Measurements from ENCODE around the gene GPC5. TPM values are rescaled to one million over a fixed set of nuclear protein-coding genes. Genes with fewer than 3 reads are reported as not detected.

The GPC5 gene
- total RNA-seq, 1 experiment from 2014 or later, result 0.15 TPM

DNA sequence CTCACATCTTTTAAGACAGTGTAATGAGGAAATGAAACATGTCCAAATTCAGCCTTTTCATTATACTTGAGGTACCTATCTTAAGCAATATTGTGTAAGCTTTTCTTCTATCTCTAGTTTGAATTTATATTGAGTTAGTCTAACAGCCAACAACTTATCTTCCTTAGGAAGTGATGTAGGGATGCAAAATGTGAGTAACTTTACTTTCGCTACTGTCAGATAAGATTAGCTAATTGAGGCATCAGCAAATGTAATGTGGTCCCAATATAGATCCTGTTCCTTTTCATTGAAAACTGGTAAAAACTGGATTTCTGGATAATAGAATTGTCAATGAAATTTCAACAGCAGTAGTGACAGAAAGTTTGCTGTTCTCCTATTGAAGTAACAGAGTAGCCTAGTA lies 902.2 kb downstream of the GPC5 start:
- H3K4ac ChIP-seq (ENCODE audit: low read depth, low read length), result no peak overlapping the region
- H3K9me3 Mint-ChIP-seq, result peaks cover 0 to 3% of the 10 kb centered on the region in 2 experiments; a peak in 1 of 5 replicates
- H2BK12ac ChIP-seq (ENCODE audit: insufficient read length, low read depth, low read length), result no peak overlapping the region
- no peak overlapping the region for H3K18ac ChIP-seq (ENCODE audit: insufficient read length, low read depth, low read length)
- no peak overlapping the region for H3K4me2 ChIP-seq (ENCODE audit: insufficient read depth, insufficient read length, low read length)
- no peak overlapping the region for H2BK120ac ChIP-seq (ENCODE audit: low read depth, low read length, poor library complexity, severe bottlenecking)
- no peak for DNase-seq
- H3K23me2 ChIP-seq (ENCODE audit: insufficient read length, low read depth, low read length, poor library complexity, severe bottlenecking), result no peaks in the 10 kb centered on the region
- peaks cover 14 to 21% of the 10 kb centered on the region in 2 experiments for H3K4me1 Mint-ChIP-seq
- H3K79me1 ChIP-seq (ENCODE audit: insufficient read depth, low read depth, low read length, poor library complexity, severe bottlenecking), result no peaks in the 10 kb centered on the region
- no peak overlapping the region for H2BK15ac ChIP-seq (ENCODE audit: low read depth, low read length)
- no peaks in the 10 kb centered on the region for H3K9me3 ChIP-seq (ENCODE audit: control insufficient read depth, low read depth, low read length)
- H4K8ac ChIP-seq (replicated peaks; ENCODE audit: insufficient read length, low read depth, low read length), result no peak overlapping the region
- no peak overlapping the region for H3K27ac ChIP-seq (ENCODE audit: insufficient read length, low read depth, low read length)
- no CpG with 5 or more reads among the region's 1 CpG for WGBS (ENCODE audit: extremely low coverage, insufficient read length, low lambda C conversion rate)
- TF ChIP-seq, protein P1, sequence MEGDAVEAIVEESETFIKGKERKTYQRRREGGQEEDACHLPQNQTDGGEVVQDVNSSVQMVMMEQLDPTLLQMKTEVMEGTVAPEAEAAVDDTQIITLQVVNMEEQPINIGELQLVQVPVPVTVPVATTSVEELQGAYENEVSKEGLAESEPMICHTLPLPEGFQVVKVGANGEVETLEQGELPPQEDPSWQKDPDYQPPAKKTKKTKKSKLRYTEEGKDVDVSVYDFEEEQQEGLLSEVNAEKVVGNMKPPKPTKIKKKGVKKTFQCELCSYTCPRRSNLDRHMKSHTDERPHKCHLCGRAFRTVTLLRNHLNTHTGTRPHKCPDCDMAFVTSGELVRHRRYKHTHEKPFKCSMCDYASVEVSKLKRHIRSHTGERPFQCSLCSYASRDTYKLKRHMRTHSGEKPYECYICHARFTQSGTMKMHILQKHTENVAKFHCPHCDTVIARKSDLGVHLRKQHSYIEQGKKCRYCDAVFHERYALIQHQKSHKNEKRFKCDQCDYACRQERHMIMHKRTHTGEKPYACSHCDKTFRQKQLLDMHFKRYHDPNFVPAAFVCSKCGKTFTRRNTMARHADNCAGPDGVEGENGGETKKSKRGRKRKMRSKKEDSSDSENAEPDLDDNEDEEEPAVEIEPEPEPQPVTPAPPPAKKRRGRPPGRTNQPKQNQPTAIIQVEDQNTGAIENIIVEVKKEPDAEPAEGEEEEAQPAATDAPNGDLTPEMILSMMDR (conservative IDR thresholded peaks at IDR 0.05), result no peak
- no peaks in the 10 kb centered on the region; the same call in 1 of the 2 replicates for H3K4me1 ChIP-seq (ENCODE audit: insufficient read depth, low read length)
- no peak overlapping the region for H3K14ac ChIP-seq (ENCODE audit: insufficient read depth, low read length)
- H3K27ac Mint-ChIP-seq, result no peak overlapping the region
- no peaks in the 10 kb centered on the region for H3K27me3 Mint-ChIP-seq (ENCODE audit: low read depth)
- H3K56ac ChIP-seq (ENCODE audit: insufficient read length, low read depth, low read length), result no peak overlapping the region
- H3K36me3 Mint-ChIP-seq (ENCODE audit: insufficient read depth in 1 of 3, low read depth in 3 of 3), result peaks cover 0 to 2% (median 0%) of the 10 kb centered on the region in 3 experiments; a peak in 2 of 7 replicates
- no peak overlapping the region for H2BK20ac ChIP-seq (ENCODE audit: low read depth, low read length, poor library complexity, severe bottlenecking)
- no peak overlapping the region for H4K5ac ChIP-seq (ENCODE audit: insufficient read length, low read depth, low read length)
- no peak overlapping the region for H3K9ac ChIP-seq (ENCODE audit: extremely low read depth, insufficient read length, low read length)
- H3K23ac ChIP-seq (ENCODE audit: insufficient read length, low read depth, low read length), result no peak overlapping the region
- no peaks in the 10 kb centered on the region for H4K20me1 ChIP-seq (ENCODE audit: control insufficient read depth, insufficient read depth, insufficient read length)
- H4K91ac ChIP-seq (ENCODE audit: insufficient read length, low read depth, low read length), result no peak overlapping the region
- H2BK5ac ChIP-seq (ENCODE audit: insufficient read length, low read length), result no peak overlapping the region
- H3K79me2 ChIP-seq (ENCODE audit: insufficient read depth, low read length), result no peaks in the 10 kb centered on the region
- H3K4me3 Mint-ChIP-seq, result no peak overlapping the region
- H2AFZ ChIP-seq (ENCODE audit: low read length), result no peak overlapping the region
- no peaks in the 10 kb centered on the region for H3K27me3 ChIP-seq (ENCODE audit: insufficient read depth, low read length)
- H3T11ph ChIP-seq (ENCODE audit: low read length), result no peak overlapping the region
- no peak overlapping the region for H2AK5ac ChIP-seq (ENCODE audit: insufficient read length, low read length)

Measured in H9 (cell line).